ENCODE data around the gene IMMP2L.

IMMP2L gene

GRCh38 chr7:111059833-111060232, 502.5 kb downstream of the IMMP2L start:
- DNase-seq = no peak

GRCh38 chr7:111057066-111057465, 505.2 kb downstream of the IMMP2L start:
- no peak for DNase-seq

- no peak for DNase-seq
Measured at GRCh38 chr7:111056371-111056770, 505.9 kb downstream of the IMMP2L start.

GRCh38 chr7:111053035-111053434, 509.3 kb downstream of the IMMP2L start:
- DNase-seq = no peak

GRCh38 chr7:111051832-111052231, 510.5 kb downstream of the IMMP2L start:
- no peak for DNase-seq

DNA sequence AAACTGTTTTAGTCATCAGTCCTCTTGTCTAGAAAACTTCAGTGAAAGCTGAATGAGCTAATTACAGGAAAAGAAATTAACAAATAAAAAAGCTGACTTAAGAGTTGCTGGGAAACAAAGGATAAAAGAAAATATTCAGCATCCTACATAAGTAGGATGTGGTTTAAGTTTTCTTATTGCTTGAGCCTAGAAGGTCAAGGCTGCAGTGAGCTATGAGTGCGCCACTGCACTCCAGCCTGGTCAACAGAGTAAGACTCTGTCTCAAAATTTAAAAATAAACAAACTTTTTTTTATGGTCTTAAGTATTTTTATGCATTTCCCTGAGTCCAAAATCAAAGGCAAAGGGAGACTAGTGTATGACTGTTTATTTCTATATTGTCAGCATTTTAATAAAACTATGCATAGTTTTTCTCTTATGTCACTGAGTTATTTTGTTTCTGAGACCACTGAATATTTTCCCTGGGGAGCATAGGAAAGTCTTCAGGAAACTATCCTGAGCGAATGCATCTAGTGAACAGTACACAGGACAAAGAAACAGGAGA, 511.3 kb downstream of the IMMP2L start:
- DNase-seq = no peak

DNA sequence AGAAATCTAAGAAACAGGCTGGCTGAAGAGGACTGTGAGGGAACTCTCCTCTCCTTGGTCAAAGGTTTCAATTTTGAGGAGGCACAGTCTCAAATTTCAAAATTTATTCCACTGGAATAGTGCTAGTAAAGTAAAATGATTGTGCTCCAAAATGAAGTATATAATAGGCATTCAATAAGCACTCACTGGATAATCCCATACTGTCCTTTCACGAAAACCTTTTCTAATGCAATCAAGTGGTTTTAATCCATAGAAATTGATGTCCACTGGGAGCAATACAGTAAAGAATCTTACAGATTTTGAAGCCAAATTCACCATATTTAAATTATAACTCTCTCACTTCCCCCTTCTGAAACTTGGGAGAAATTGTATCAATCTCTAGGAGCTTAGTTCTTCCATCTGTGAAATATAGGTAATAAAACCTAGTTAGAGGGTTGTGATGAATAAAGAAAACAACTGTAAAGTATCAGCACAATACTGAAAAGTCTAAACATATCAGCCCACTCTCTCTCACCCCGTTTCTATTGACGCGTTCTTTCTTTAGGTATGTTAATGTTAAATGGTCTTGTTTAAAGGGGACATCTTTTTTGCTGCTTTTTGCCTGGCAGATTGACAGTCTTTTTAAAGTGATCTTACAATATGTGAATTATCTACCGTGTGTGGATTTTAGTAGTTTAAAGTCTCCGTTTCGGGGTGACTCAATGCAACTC, 512.2 kb downstream of the IMMP2L start:
- no peak for DNase-seq

GRCh38 chr7:111047595-111047994, 514.7 kb downstream of the IMMP2L start:
- no peak for DNase-seq

DNA sequence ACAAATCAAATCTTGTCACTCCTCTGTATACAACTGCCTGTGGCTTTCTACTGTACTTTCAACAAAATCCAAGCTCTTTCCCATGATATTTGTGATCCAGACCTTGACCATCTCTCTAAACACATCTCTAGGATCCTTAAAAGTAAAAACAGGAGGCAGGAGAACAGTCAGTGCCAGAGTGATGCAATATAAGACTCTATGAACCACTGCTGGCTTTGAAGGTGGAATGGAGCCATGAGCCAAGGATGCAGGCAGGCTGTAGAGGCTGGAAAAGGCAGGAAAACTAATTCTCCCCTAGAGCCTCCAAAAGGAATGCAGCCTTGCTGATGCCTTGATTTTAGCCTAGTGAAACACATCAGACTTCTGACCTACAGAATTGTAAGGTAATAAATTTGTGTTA, 516.8 kb downstream of the IMMP2L start:
- no peak for DNase-seq

DNA sequence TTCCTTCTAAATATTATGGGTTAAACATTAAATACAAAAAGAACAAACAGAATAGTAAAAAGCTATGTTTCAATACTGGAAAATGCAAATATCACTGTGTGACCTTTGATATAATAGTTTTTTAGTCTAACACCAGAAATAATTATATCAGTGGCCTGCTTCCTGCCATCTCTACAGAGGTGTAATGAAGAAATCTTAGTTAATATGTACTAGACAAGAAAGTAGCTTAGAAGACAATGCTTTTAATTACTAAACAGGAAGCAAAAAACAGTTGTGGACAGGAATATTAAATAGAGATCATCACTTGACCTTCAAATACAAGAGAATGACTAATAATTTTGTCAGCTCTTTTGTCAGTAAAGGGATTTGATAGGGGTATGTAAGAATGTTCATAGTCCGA, 518.7 kb downstream of the IMMP2L start:
- no peak for DNase-seq

DNA sequence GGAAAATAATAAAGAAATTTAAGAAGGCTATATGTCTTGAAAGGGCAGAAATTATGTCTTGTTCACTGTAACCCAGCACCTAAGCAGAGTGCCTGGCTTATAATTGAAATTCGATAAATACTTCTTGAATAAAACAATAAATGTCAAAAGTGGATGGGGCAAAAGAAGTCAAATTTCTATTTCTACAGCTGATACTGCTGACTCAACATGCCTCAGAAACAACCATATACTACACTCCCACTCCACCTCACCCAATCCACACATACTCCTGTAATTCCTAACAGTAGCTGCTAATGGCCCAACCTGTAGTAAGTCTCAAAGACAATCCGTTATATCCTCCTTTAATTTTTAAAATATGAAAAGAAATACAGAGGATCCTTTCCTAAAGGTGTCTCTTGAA, 519.5 kb downstream of the IMMP2L start:
- no peak for DNase-seq

DNA sequence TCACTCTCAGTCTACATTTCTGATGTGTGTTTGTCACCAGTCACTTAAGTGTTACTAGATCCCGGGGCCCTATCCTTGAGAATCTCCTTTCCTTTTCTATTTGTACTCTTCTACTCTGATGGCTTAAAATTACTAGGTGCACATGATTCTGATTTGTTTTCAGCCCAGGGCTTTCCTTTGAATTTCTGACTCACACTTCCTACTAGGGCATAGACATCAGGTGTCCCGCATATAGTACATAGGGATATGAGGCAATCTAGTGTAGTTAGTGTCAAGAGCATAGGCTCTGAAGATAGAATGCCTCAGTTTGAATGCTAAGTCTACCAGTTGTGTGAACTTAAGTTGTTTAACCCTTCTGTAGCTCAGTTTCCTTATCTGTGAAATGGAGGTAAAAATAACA, 520.7 kb downstream of the IMMP2L start:
- no peak for DNase-seq

DNA sequence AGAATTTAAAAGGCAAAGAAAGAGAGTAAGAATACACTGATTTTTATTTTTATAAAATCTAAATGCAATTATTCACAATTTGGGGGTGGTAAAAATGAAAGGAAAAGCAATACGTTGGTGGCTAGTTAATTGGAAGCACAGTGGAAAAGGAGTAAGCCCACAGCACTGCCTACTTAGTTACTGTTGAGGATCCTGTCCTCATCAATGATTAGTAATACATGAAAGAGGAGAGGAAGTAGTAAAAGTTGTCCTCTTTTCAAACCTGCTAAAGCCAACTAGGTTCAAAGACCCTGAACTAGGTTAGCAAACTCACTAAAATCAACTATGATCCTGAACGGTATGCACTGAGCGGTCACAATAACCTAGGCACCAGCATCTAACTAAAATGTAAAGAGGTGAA, 524.1 kb downstream of the IMMP2L start:
- no peak for DNase-seq

DNA sequence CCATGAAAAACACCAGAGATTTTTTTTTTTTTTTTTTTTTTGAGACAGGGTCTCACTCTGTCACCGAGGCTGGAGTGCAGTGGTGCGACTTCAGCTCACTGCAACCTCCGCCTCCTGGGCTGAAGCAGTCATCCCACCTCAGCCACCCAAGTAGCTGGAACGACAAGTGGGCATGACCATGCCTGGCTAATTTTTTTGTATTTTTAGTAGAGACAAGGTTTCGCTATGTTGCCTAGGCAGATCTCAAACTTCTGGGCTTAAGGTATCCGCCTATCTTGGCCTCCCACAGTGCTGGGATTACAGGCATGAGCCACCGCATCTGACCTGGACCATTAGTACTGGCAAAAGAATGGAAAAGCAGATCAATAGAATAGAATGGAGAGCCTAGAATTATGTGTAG, 530.4 kb downstream of the IMMP2L start:
- no peak for DNase-seq

- DNase-seq = no peak
Measured at GRCh38 chr7:111030336-111030735, 532.0 kb downstream of the IMMP2L start.

DNA sequence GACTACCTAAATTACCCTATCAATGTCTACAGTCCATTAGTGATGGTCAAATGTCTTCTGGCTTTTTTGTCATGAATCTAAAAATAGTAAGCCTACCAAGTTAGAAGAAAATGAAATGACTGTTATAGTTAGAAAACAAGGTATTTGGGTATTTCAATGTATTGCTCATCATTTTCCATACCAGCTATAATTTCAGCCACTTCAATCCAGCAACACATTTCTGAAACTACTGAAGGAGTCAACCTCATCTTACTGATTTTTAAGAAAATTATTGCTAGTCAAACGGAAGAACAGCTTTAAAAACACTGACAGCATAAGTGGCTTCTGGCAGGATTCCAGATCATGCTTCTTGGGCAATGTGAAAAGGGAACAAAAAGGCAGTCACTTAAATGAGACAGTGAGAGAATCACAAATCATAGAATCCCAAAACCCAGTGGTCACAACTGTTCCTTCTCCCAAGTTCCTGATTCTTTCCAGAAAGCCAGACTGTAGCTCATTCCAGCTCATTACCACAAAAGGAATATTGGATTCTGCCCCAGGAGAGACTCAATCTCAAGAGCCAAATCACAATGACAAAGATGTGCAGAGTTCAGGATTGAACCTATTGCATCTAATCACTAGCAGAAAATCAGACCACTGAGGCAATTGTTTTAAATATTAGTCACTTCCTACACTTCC, 532.6 kb downstream of the IMMP2L start:
- no peak for DNase-seq

DNA sequence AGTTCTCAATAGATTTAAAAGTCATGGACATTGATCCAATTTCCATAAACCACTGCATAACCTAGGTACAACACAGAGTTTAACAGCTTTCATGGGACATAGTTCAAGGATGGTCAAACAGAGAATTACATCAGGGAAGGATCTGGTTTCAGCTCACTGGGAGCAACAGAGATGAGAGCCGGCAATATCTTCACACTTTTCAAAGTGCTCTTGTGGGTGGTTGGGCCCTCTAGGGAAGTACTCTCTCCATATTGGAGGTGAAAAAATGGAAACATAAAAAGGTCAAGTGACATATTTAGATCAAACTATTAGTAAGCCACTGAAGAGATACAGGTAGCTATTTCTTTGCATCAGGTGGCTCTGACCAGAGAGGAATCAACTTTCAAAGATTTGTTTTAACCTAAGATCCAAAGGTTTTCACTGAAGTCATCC, 533.1 kb downstream of the IMMP2L start:
- no peak for DNase-seq

GRCh38 chr7:111027396-111027795, 534.9 kb downstream of the IMMP2L start:
- DNase-seq = no peak

DNA sequence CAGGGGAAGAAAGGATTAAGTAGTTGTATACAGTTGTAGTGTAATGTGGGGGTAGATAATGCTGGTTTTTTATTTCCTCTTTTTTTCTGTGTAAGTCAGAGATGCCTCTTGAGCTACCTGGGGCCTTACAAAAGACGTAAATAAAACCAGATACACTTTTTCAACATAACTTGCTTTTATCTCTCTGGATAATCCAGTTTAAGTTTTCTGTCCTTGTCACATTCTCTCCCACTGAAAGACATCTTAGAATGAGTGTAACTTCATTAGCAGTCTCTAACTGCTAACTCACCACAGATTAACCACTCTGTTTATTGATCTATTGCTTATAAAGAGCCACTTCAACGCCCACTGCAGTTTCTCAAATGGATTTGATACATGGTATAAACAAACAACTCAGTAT, 535.5 kb downstream of the IMMP2L start:
- DNase-seq = no peak

DNA sequence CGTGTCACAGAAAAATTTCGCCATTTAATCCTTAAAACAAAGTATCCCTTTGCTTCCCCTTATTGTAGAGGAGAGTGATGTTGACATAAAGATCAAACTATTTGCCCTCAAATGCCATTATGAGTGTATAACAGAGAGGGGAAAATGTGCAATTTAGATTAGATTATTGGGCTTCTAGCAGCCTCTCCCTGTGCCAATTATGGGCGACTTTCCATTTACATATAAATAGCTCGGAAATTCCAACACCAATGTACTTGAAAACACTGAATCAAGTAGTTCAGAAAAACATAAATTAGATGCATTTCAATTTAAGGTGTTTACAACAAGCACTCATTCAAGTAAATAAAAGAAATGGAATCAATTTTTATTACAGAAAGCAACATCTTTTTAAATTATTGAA, 535.9 kb downstream of the IMMP2L start:
- no peak for DNase-seq

DNA sequence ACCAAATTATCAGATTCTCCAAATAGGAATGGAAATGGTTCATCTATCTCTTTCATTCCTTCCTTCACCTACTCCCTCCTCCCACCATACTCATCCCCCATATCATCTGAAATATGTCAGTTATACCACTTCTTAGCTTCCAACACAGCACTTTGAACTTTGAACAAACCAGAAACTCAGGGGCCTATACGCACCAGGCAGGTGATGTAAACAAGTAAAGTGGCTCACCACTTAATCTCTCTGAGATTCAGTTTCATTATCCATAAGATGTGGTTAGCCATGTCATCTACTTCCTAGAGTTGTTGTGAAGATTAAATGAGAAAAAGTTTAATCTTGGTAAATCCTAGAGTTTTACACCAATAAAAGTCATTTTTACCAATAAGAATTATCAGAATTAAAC, 537.3 kb downstream of the IMMP2L start:
- DNase-seq = no peak

GRCh38 chr7:111018960-111019736, 543.1 kb downstream of the IMMP2L start:
- no peak for DNase-seq

DNA sequence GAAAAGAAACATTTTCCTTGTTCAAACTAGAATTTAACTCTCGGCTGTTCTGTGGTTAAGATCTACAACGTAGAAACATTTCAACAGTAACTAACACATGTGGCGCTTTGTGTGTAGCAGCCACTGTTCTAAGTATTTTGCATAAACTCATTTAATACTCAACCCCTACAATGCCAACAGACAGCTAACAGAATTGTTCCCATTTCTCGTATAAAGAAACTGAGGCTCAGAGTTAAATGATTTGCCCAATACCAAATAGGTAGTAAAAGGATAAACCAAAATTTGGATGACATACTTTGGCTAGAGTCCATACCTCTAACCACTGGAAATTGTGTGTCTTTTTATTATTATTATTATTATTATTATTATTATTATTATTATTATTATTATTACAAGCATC, 543.8 kb downstream of the IMMP2L start:
- no peak for DNase-seq

GRCh38 chr7:111014079-111014478, 548.2 kb downstream of the IMMP2L start:
- DNase-seq = no peak

Data from KG1 (cell line).